Naive B cell (primary cell): ENCODE results near the gene ARNT2. TPM values are rescaled to one million over a fixed set of nuclear protein-coding genes. Genes with fewer than 3 reads are reported as not detected.
"Not testable (repeated sequence)": the region's sequence is repeated elsewhere in the genome, so short reads cannot be mapped to it uniquely, and the experiment has no call there.

Experiments
- ATAC-seq, 2 donors: fragments of 150-1000 bp; cut with Tn5 transposase; 2 replicates each; pipeline ENCODE4 v1.10.0; 2021; ENCODE audit warnings: low read depth in 2 of 2, mild to moderate bottlenecking in 2 of 2, moderate library complexity in 2 of 2
- DNase-seq: peaks from one replicate; pipeline ENCODE4 v3.0.0; 2022
- H3K27ac Mint-ChIP-seq, 6 donors: one replicate each; pipeline ENCODE4 v1.8.0; 2020 to 2022; ENCODE audit warnings: mild to moderate bottlenecking in 6 of 6, mixed read lengths in 6 of 6, moderate library complexity in 5 of 6, inconsistent platforms in 2 of 6
- H3K27me3 Mint-ChIP-seq, 3 donors: one replicate each; pipeline ENCODE4 v1.8.0; 2021 to 2022; ENCODE audit warnings: mixed read lengths in 3 of 3, mild to moderate bottlenecking in 1 of 3
- H3K36me3 Mint-ChIP-seq, 2 donors: one replicate each; pipeline ENCODE4 v1.8.0; 2020 to 2022; ENCODE audit warnings: mixed read lengths in 2 of 2, inconsistent platforms in 1 of 2, mild to moderate bottlenecking in 1 of 2
- H3K4me1 Mint-ChIP-seq, 3 donors: one replicate each; pipeline ENCODE4 v1.8.0; 2020 to 2022; ENCODE audit warnings: mixed read lengths in 3 of 3, inconsistent platforms in 1 of 3, mild to moderate bottlenecking in 1 of 3, moderate library complexity in 1 of 3
- H3K4me3 Mint-ChIP-seq, 8 donors: one replicate each; pipeline ENCODE4 v1.8.0; 2020 to 2022; ENCODE audit warnings: mild to moderate bottlenecking in 8 of 8, mixed read lengths in 8 of 8, moderate library complexity in 8 of 8, inconsistent platforms in 2 of 8
- H3K9me3 Mint-ChIP-seq, 7 donors: one replicate each; pipeline ENCODE4 v1.8.0; 2020 to 2022; ENCODE audit warnings: mixed read lengths in 7 of 7, mild to moderate bottlenecking in 5 of 7, inconsistent platforms in 2 of 7, moderate library complexity in 1 of 7
- polyA plus RNA-seq, 6 donors: library from polyadenylated mRNA; unstranded; fragments of 300-500 nt; fragmentation: Illumina TruSeq; gene quantifications; one replicate each; pipeline ENCODE4 v1.2.3, GENCODE V29; 2021; ENCODE audit warnings: low read depth in 6 of 6

ARNT2 gene
- polyA plus RNA-seq, 6 donors from 2014 or later = not detected

GRCh38 chr15:80497221-80497620, 93.0 kb downstream of the ARNT2 start:
- H3K4me1 Mint-ChIP-seq = no peaks in the 10 kb centered on the region
- no peak for ATAC-seq
- peaks cover 0 to 7% (median 5%) of the 10 kb centered on the region in 3 donors for H3K27me3 Mint-ChIP-seq
- peaks cover 0 to 2% (median 0%) of the 10 kb centered on the region in 7 donors for H3K9me3 Mint-ChIP-seq
- no peak overlapping the region for H3K27ac Mint-ChIP-seq
- no peak for DNase-seq
- no peaks in the 10 kb centered on the region for H3K36me3 Mint-ChIP-seq
- no peak overlapping the region for H3K4me3 Mint-ChIP-seq

- H3K4me1 Mint-ChIP-seq = no peaks in the 10 kb centered on the region
- H3K36me3 Mint-ChIP-seq = no peaks in the 10 kb centered on the region
- no peak overlapping the region for H3K4me3 Mint-ChIP-seq
- no peak overlapping the region for H3K27ac Mint-ChIP-seq
- no peak for DNase-seq
- H3K27me3 Mint-ChIP-seq = peaks cover 0 to 12% (median 11%) of the 10 kb centered on the region in 3 donors
- peaks cover 0 to 2% (median 0%) of the 10 kb centered on the region in 7 donors for H3K9me3 Mint-ChIP-seq
- ATAC-seq = no peak
These were observed 94.5 kb downstream of the ARNT2 start for GRCh38 chr15:80498652-80499051.

GRCh38 chr15:80500021-80500420, 95.8 kb downstream of the ARNT2 start:
- peaks cover 0 to 3% (median 0%) of the 10 kb centered on the region in 7 donors for H3K9me3 Mint-ChIP-seq

GRCh38 chr15:80501476-80501875, 97.3 kb downstream of the ARNT2 start:
- Mint-ChIP-seq H3K36me3 (no peaks in the 10 kb centered on the region), H3K4me3 (no peak overlapping the region), H3K27ac (no peak overlapping the region), H3K4me1 (no peaks in the 10 kb centered on the region), H3K9me3 (peaks cover 0 to 3% (median 0%) of the 10 kb centered on the region in 7 donors), H3K27me3 (peaks cover 0 to 12% (median 7%) of the 10 kb centered on the region in 3 donors)
- ATAC-seq = no peak
- no peak for DNase-seq

More at GRCh38 chr15:80500021-80500420, 95.8 kb downstream of the ARNT2 start:
- no peak overlapping the region for H3K4me3 Mint-ChIP-seq
- no peak for ATAC-seq
- H3K4me1 Mint-ChIP-seq = no peaks in the 10 kb centered on the region
- no peak for DNase-seq
- H3K27ac Mint-ChIP-seq = no peak overlapping the region
- H3K36me3 Mint-ChIP-seq = no peaks in the 10 kb centered on the region
- peaks cover 0 to 12% (median 7%) of the 10 kb centered on the region in 3 donors for H3K27me3 Mint-ChIP-seq

GRCh38 chr15:80502782-80503181, 98.6 kb downstream of the ARNT2 start:
- no peak overlapping the region for H3K4me3 Mint-ChIP-seq
- H3K9me3 Mint-ChIP-seq = peaks cover 0 to 3% (median 0%) of the 10 kb centered on the region in 7 donors
- no peaks in the 10 kb centered on the region for H3K36me3 Mint-ChIP-seq
- DNase-seq = no peak
- H3K4me1 Mint-ChIP-seq = no peaks in the 10 kb centered on the region
- ATAC-seq = no peak
- H3K27me3 Mint-ChIP-seq = peaks cover 0 to 12% (median 7%) of the 10 kb centered on the region in 3 donors
- H3K27ac Mint-ChIP-seq = no peak overlapping the region

GRCh38 chr15:80503319-80503952, 99.3 kb downstream of the ARNT2 start:
- Mint-ChIP-seq H3K27ac (no peak overlapping the region), H3K27me3 (peaks cover 0 to 12% (median 7%) of the 10 kb centered on the region in 3 donors), H3K9me3 (peaks cover 0 to 3% (median 0%) of the 10 kb centered on the region in 7 donors), H3K36me3 (no peaks in the 10 kb centered on the region), H3K4me1 (no peaks in the 10 kb centered on the region), H3K4me3 (no peak overlapping the region)
- ATAC-seq (no peak), DNase-seq (no peak)

- ATAC-seq (no peak), DNase-seq (no peak)
- Mint-ChIP-seq H3K27me3 (peaks cover 6 to 19% (median 7%) of the 10 kb centered on the region in 3 donors), H3K4me1 (no peaks in the 10 kb centered on the region), H3K36me3 (peaks cover 0 to 7% of the 10 kb centered on the region in 2 donors), H3K27ac (no peak overlapping the region), H3K9me3 (peaks cover 0 to 7% (median 4%) of the 10 kb centered on the region in 7 donors), H3K4me3 (no peak overlapping the region)
These were observed 100.7 kb downstream of the ARNT2 start for GRCh38 chr15:80504931-80505330.

GRCh38 chr15:80506286-80506893, 102.2 kb downstream of the ARNT2 start:
- Mint-ChIP-seq H3K36me3 (peaks cover 0 to 10% of the 10 kb centered on the region in 2 donors), H3K4me1 (no peaks in the 10 kb centered on the region), H3K27me3 (peaks cover 6 to 21% (median 7%) of the 10 kb centered on the region in 3 donors), H3K9me3 (peaks cover 0 to 10% (median 7%) of the 10 kb centered on the region in 7 donors), H3K27ac (no peak overlapping the region), H3K4me3 (no peak overlapping the region)
- DNase-seq = no peak
- no peak for ATAC-seq

GRCh38 chr15:80507131-80507530, 102.9 kb downstream of the ARNT2 start:
- ATAC-seq (no peak), DNase-seq (no peak)
- Mint-ChIP-seq H3K27ac (no peak overlapping the region), H3K4me3 (no peak overlapping the region), H3K4me1 (no peaks in the 10 kb centered on the region), H3K27me3 (peaks cover 5 to 17% (median 6%) of the 10 kb centered on the region in 3 donors), H3K36me3 (peaks cover 0 to 10% of the 10 kb centered on the region in 2 donors), H3K9me3 (peaks cover 0 to 11% (median 7%) of the 10 kb centered on the region in 7 donors)

- peaks cover 0 to 11% (median 7%) of the 10 kb centered on the region in 7 donors for H3K9me3 Mint-ChIP-seq
- ATAC-seq = no peak
- H3K4me1 Mint-ChIP-seq = no peaks in the 10 kb centered on the region
These were observed 103.6 kb downstream of the ARNT2 start for GRCh38 chr15:80507638-80508316.

GRCh38 chr15:80508783-80509182, 104.6 kb downstream of the ARNT2 start:
- H3K4me3 Mint-ChIP-seq = no peak overlapping the region
- H3K27me3 Mint-ChIP-seq = peaks cover 0 to 9% (median 6%) of the 10 kb centered on the region in 3 donors
- H3K36me3 Mint-ChIP-seq = peaks cover 0 to 10% of the 10 kb centered on the region in 2 donors
- no peak overlapping the region for H3K27ac Mint-ChIP-seq
- no peaks in the 10 kb centered on the region for H3K4me1 Mint-ChIP-seq
- peaks cover 0 to 11% (median 7%) of the 10 kb centered on the region in 7 donors for H3K9me3 Mint-ChIP-seq
- ATAC-seq (no peak), DNase-seq (no peak)

More at GRCh38 chr15:80507638-80508316, 103.6 kb downstream of the ARNT2 start:
- no peak for DNase-seq
- Mint-ChIP-seq H3K4me3 (no peak overlapping the region), H3K27me3 (peaks cover 0 to 10% (median 6%) of the 10 kb centered on the region in 3 donors), H3K36me3 (peaks cover 0 to 10% of the 10 kb centered on the region in 2 donors), H3K27ac (no peak overlapping the region)

GRCh38 chr15:80509800-80510199, 105.6 kb downstream of the ARNT2 start:
- Mint-ChIP-seq H3K27me3 (peaks cover 0 to 9% (median 6%) of the 10 kb centered on the region in 3 donors), H3K27ac (no peak overlapping the region), H3K4me3 (no peak overlapping the region), H3K4me1 (no peaks in the 10 kb centered on the region), H3K36me3 (peaks cover 0 to 10% of the 10 kb centered on the region in 2 donors), H3K9me3 (peaks cover 0 to 12% (median 7%) of the 10 kb centered on the region in 7 donors)
- ATAC-seq (no peak), DNase-seq (no peak)

GRCh38 chr15:80510985-80511384, 106.8 kb downstream of the ARNT2 start:
- not testable (repeated sequence) for ATAC-seq, H3K36me3 Mint-ChIP-seq, H3K4me1 Mint-ChIP-seq, H3K4me3 Mint-ChIP-seq, DNase-seq, H3K27ac Mint-ChIP-seq, H3K27me3 Mint-ChIP-seq
- peaks cover 0 to 15% (median 7%) of the 10 kb centered on the region in 7 donors for H3K9me3 Mint-ChIP-seq
